K562 (cell line): Measurements from ENCODE around the gene CXCL12. TPM values are rescaled to one million over a fixed set of nuclear protein-coding genes. Genes with fewer than 3 reads are reported as not detected.

ENCODE experiments used
- ATAC-seq: fragments of 200-7000 bp; cut with Tn5 transposase; 3 replicates; pipeline ENCODE4 v1.9.1; 2020; ENCODE audit warnings: moderate library complexity
- BruUV-seq: library from RNA; stranded (reverse); fragments of 400-500 nt; replicated peaks from 2 replicates; lab custom pipeline; 2021; lab: Mats Ljungman, UMichigan
- CTCF ChIA-PET: fragments of 300-600 bp; formaldehyde crosslinking; extraction: SDS; loops from one replicate; lab custom pipeline; 2021; ENCODE audit warnings: low intra/inter-chr PET ratio; lab: Yijun Ruan, JAX
- POLR2A ChIA-PET: fragments of 300-600, 350-650 bp; sonication (Branson Sonifier 250); formaldehyde crosslinking; extraction: SDS; loops from one replicate; lab custom pipeline; 2021; ENCODE audit warnings: antibody characterized with exemption, inconsistent platforms; lab: Yijun Ruan, JAX
- DNase-seq, 4 experiments: peaks; one replicate each; pipeline versions ENCODE4 v3.0.0 to v3.0.0-alpha.2; 2011 to 2018; ENCODE audit warnings: low spot score in 3 of 4, mixed read lengths in 3 of 4; ENCODE audit errors: extremely low read depth in 1 of 4
- FAIRE-seq: peaks from 2 replicates; lab custom pipeline; 2011; peaks lifted over from hg19 to GRCh38; lab: Jason Lieb, UNC
- H2AFZ ChIP-seq: 2 replicates; pipeline ENCODE4 v1.6.0; 2011; ENCODE audit warnings: low read depth, low read length, control low read depth, inconsistent platforms
- H3K27ac ChIP-seq: fragments of 200-600 bp; 3 replicates; pipeline ENCODE4 v1.8.0; 2011; ENCODE audit warnings: low read depth, mild to moderate bottlenecking, control low read depth, inconsistent platforms, low read length, moderate library complexity, mixed read lengths; ENCODE audit errors: extremely low read depth
- H3K27me3 ChIP-seq, 2 experiments: fragments of 300-600 bp in 1 of 2; 2 replicates in 1 of 2; 3 replicates in 1 of 2; pipeline versions ENCODE4 v1.6.0 to v1.8.0; 2011; ENCODE audit warnings: inconsistent platforms in 2 of 2, low read length in 2 of 2, mild to moderate bottlenecking in 1 of 2, mixed read lengths in 1 of 2, moderate library complexity in 1 of 2; ENCODE audit not compliant: control insufficient read depth in 2 of 2, insufficient read depth in 2 of 2
- H3K36me3 ChIP-seq: fragments of 300-600 bp; 3 replicates; pipeline ENCODE4 v1.8.0; 2011; ENCODE audit warnings: mild to moderate bottlenecking, low read length, inconsistent platforms; ENCODE audit not compliant: control insufficient read depth, insufficient read depth
- H3K4me1 ChIP-seq, 2 experiments: fragments of 200-600 bp in 1 of 2; replicated peaks in 1 of 2; 2 replicates in 1 of 2; 3 replicates in 1 of 2; pipeline versions ENCODE4 v1.5.1 to v1.8.0; 2011; ENCODE audit warnings: inconsistent platforms in 2 of 2, low read length in 2 of 2, mild to moderate bottlenecking in 1 of 2, mixed read lengths in 1 of 2, moderate library complexity in 1 of 2; ENCODE audit not compliant: control insufficient read depth in 2 of 2, insufficient read depth in 2 of 2
- H3K4me2 ChIP-seq: 2 replicates; pipeline ENCODE4 v1.6.1; 2011; ENCODE audit warnings: low read length, control low read depth, inconsistent platforms, mixed read lengths; ENCODE audit not compliant: insufficient read depth
- H3K4me3 ChIP-seq: fragments of 200-600 bp; sonication (generic), shearing (Covaris generic); 2 replicates; pipeline ENCODE4 v1.5.1; 2016; ENCODE audit warnings: control low read depth, inconsistent platforms
- H3K79me2 ChIP-seq: fragments of 200-600 bp; 3 replicates; pipeline ENCODE4 v1.8.0; 2011; ENCODE audit warnings: low read length, inconsistent platforms; ENCODE audit not compliant: control insufficient read depth, insufficient read depth
- H3K9ac ChIP-seq, 2 experiments: 2 replicates each; pipeline versions ENCODE4 v1.6.0 to v1.6.1; 2011; ENCODE audit warnings: low read depth in 2 of 2, low read length in 2 of 2, control low read depth in 1 of 2, inconsistent platforms in 1 of 2, mild to moderate bottlenecking in 1 of 2, mixed read lengths in 1 of 2; ENCODE audit not compliant: insufficient read depth in 1 of 2
- H3K9me1 ChIP-seq: one replicate; pipeline ENCODE4 v1.6.0; 2011; ENCODE audit warnings: inconsistent platforms, mild to moderate bottlenecking, low read length, moderate library complexity; ENCODE audit not compliant: control insufficient read depth, insufficient read depth
- H3K9me3 ChIP-seq: replicated peaks from 2 replicates; pipeline ENCODE4 v1.5.1; 2011; ENCODE audit warnings: low read depth, low read length, inconsistent platforms; ENCODE audit not compliant: control insufficient read depth, insufficient read depth
- H4K20me1 ChIP-seq: replicated peaks from 2 replicates; pipeline ENCODE4 v1.6.1; 2011; ENCODE audit warnings: low read length, inconsistent platforms, mixed read lengths; ENCODE audit not compliant: control insufficient read depth, insufficient read depth
- BHLHE40 ChIP-seq: IDR thresholded peaks from 2 replicates; pipeline ENCODE4 v1.6.1; 2011; ENCODE audit warnings: low read length, improper control_type of control experiment
- CREBBP ChIP-seq: IDR thresholded peaks from one replicate; pipeline ENCODE4 v1.6.1; 2012; ENCODE audit warnings: low read depth, mild to moderate bottlenecking, control low read depth, inconsistent platforms, low read length
- CREM ChIP-seq: IDR thresholded peaks from 2 replicates; pipeline ENCODE4 v1.6.1; 2014; ENCODE audit warnings: antibody characterized with exemption, low read depth
- ERF ChIP-seq: fragments of 450-650 bp; formaldehyde crosslinking; IDR thresholded peaks from 2 replicates; pipeline ENCODE4 v1.4.0; 2020; ENCODE audit warnings: mild to moderate bottlenecking, mixed read lengths
- FOXJ2 ChIP-seq: fragments of 200-800 bp; sonication (Bioruptor generic); IDR thresholded peaks from 2 replicates; pipeline ENCODE4 v1.6.1; 2016; ENCODE audit warnings: missing genetic modification characterization, missing compliant biosample characterization
- HNRNPK ChIP-seq: fragments of 200-400 bp; formaldehyde crosslinking; IDR thresholded peaks from one replicate; pipeline ENCODE4 v1.6.1; 2018; ENCODE audit warnings: mild to moderate bottlenecking, low read depth, low read length; ENCODE audit not compliant: poor library complexity, severe bottlenecking
- ID3 ChIP-seq, 2 experiments: fragments of 250-450 bp in 1 of 2; fragments of 450-650 bp in 1 of 2; sonication (Bioruptor Pico) in 1 of 2; IDR thresholded peaks; 2 replicates each; pipeline versions ENCODE4 v1.6.1 to v1.8.0; 2016 to 2021; ENCODE audit warnings: mild to moderate bottlenecking in 2 of 2, moderate library complexity in 2 of 2, missing compliant biosample characterization in 1 of 2, missing genetic modification characterization in 1 of 2
- JUNB ChIP-seq: fragments of 450-650 bp; formaldehyde crosslinking; conservative IDR thresholded peaks from 2 replicates; pipeline ENCODE4 v1.4.0; 2020; ENCODE audit warnings: mild to moderate bottlenecking
- NFYB ChIP-seq: IDR thresholded peaks from 2 replicates; pipeline ENCODE4 v1.6.1; 2011; ENCODE audit warnings: mild to moderate bottlenecking, moderate library complexity; ENCODE audit not compliant: insufficient read length; ENCODE audit errors: extremely low read depth
- SNIP1 ChIP-seq: fragments of 450-650 bp; IDR thresholded peaks from 2 replicates; pipeline ENCODE4 v1.7.1; 2017; ENCODE audit warnings: low read depth, mild to moderate bottlenecking
- SNRNP70 ChIP-seq: fragments of 200-400 bp; formaldehyde crosslinking; optimal IDR thresholded peaks from 2 replicates; pipeline ENCODE3; 2017; ENCODE audit warnings: low read depth, low read length
- TFAP4 ChIP-seq: sonication (generic); formaldehyde crosslinking; IDR thresholded peaks from 2 replicates; pipeline ENCODE4 v1.8.0; 2022; ENCODE audit warnings: missing genetic modification reagents, mild to moderate bottlenecking, moderate library complexity, borderline replicate concordance
- THAP7 ChIP-seq: fragments of 250-450 bp; sonication (Bioruptor Pico); IDR thresholded peaks from 2 replicates; pipeline ENCODE4 v1.5.0; 2021
- ZFP36 ChIP-seq: fragments of 150-350 bp; IDR thresholded peaks from 2 replicates; pipeline ENCODE4 v1.6.1; 2018; ENCODE audit warnings: low read length, low read depth; ENCODE audit not compliant: partially characterized antibody
- ZNF121 ChIP-seq: sonication (generic); formaldehyde crosslinking; conservative IDR thresholded peaks from 2 replicates; pipeline ENCODE4 v1.8.0; 2022; ENCODE audit warnings: missing genetic modification reagents
- ZNF444 ChIP-seq: fragments of 250-450 bp; sonication (Bioruptor Pico); IDR thresholded peaks from 2 replicates; pipeline ENCODE4 v1.4.0; 2020; ENCODE audit warnings: mild to moderate bottlenecking, moderate library complexity
- WGBS: fragments of 100-300 bp; shearing (Covaris generic); methylation state at CpG from one replicate; pipeline ENCODE4 v1.1.6; 2016; ENCODE audit warnings: low coverage, mixed read lengths; ENCODE audit not compliant: insufficient coverage; ENCODE audit errors: missing lambda C conversion rate; 5-methylcytosine and 5-hydroxymethylcytosine counted together
- in situ Hi-C: fragments of 300-500 bp; cut with MboI; formaldehyde crosslinking; loops from 4 replicates; pipeline ENCODE4 v1.15.0; 2018; ENCODE audit warnings: inconsistent platforms, mixed read lengths
- intact Hi-C: fragments of 100-400 bp; cut with micrococcal nuclease; formaldehyde crosslinking; loops from 2 replicates; pipeline ENCODE4 v1.14.2; 2022
- polyA plus RNA-seq, 8 experiments: library from polyadenylated mRNA; depleted of rRNA in 4 of 8; stranded (reverse) in 5 of 8; unstranded in 3 of 8; fragments of >200 nt; fragmentation: Nextera tagmentation in 2 of 8; fragmentation: Illumina TruSeq in 1 of 8; extraction: Ambion mirVana in 2 of 8; extraction: Trizol in 1 of 8; gene quantifications; 2 replicates each; pipeline versions ENCODE4 v1.2.1 to v1.2.3, GENCODE V29; 2011 to 2014; ENCODE audit warnings: inconsistent platforms in 1 of 8, missing spikeins in 1 of 8
- total RNA-seq, 7 experiments: library from RNA; depleted of rRNA in 6 of 7; stranded (reverse); fragments of >200 nt in 6 of 7; fragmentation: Illumina TruSeq in 2 of 7; extraction: Trizol in 2 of 7; gene quantifications; 2 replicates each; pipeline versions ENCODE4 v1.2.1 to v1.2.3, GENCODE V29; 2011 to 2021; ENCODE audit warnings: low replicate concordance in 1 of 7

The CXCL12 gene
- total and polyA plus RNA-seq, 9 of the 15 experiments (the other 6 are each of a cell fraction or from before 2014, with no cell fraction given) = 0.18 TPM; not detected in 8

GRCh38 chr10:44343843-44344242 is 41.1 kb downstream of the CXCL12 start:
- H3K9me3 ChIP-seq = no peaks in the 10 kb centered on the region
- WGBS = 0% methylated on average over 3 of the region's 3 CpGs
- H3K4me3 ChIP-seq = no peak overlapping the region
- H3K27ac ChIP-seq = no peak overlapping the region
- TF ChIP-seq HNRNPK (no peak), FOXJ2 (no peak), SNRNP70 (no peak), ERF (CRISPR knock-in tag) (no peak), ZNF444 (CRISPR knock-in tag) (no peak), NFYB (no peak)
- in situ Hi-C loops (no loop called here), intact Hi-C loops (no loop called here)
- CTCF ChIA-PET = no interaction called here
- no peaks in the 10 kb centered on the region for H4K20me1 ChIP-seq
- H3K9me1 ChIP-seq = no peaks in the 10 kb centered on the region
- H3K79me2 ChIP-seq = no peaks in the 10 kb centered on the region
- H3K27me3 ChIP-seq = peaks cover 9 to 42% of the 10 kb centered on the region in 2 experiments; a peak in 4 of 5 replicates
- no peaks in the 10 kb centered on the region for H3K4me1 ChIP-seq
- no peak overlapping the region for H2AFZ ChIP-seq
- no peak for DNase-seq
- POLR2A ChIA-PET = interaction anchor here (1.0 kb wide), 1 partner anchor 10 kb away, joined by 3 read pairs; no protein-coding TSS in a partner anchor
- no peaks in the 10 kb centered on the region for H3K36me3 ChIP-seq
- no peak for FAIRE-seq
- no peak overlapping the region for H3K9ac ChIP-seq
- no TSS peak for BruUV-seq
- no peak overlapping the region for H3K4me2 ChIP-seq
- no peak for ATAC-seq

GRCh38 chr10:44341886-44342285 is 43.0 kb downstream of the CXCL12 start:
- CTCF ChIA-PET = no interaction called here
- Histone ChIP-seq H3K4me2 (no peak overlapping the region), H3K9me3 (no peaks in the 10 kb centered on the region), H3K9ac (no peak overlapping the region), H3K79me2 (no peaks in the 10 kb centered on the region), H3K9me1 (no peaks in the 10 kb centered on the region), H3K36me3 (no peaks in the 10 kb centered on the region), H3K27ac (no peak overlapping the region), H3K4me1 (no peaks in the 10 kb centered on the region), H3K27me3 (peaks cover 9 to 34% of the 10 kb centered on the region in 2 experiments; a peak in 4 of 5 replicates), H3K4me3 (no peak overlapping the region), H4K20me1 (no peaks in the 10 kb centered on the region), H2AFZ (no peak overlapping the region)
- POLR2A ChIA-PET = no interaction called here
- intact Hi-C loops (no loop called here), in situ Hi-C loops (no loop called here)
- WGBS = 0% methylated on average over 3 of the region's 3 CpGs
- FAIRE-seq = no peak
- BruUV-seq = no TSS peak
- no peak for ATAC-seq
- no peak for DNase-seq
- TF ChIP-seq SNIP1 = no peak
- TF ChIP-seq TFAP4 = no peak
- no peak for TF ChIP-seq ZFP36
- TF ChIP-seq CREM = no peak
- no peak for TF ChIP-seq CREBBP
- no peak for TF ChIP-seq THAP7 (CRISPR knock-in tag)
- TF ChIP-seq BHLHE40 = no peak
- TF ChIP-seq ZNF121 (CRISPR knock-in tag) = no peak
- TF ChIP-seq JUNB (CRISPR knock-in tag) = no peak
- no peak for TF ChIP-seq ID3 (CRISPR knock-in tag; IDR thresholded peaks at IDR 0.05)
- no peak for TF ChIP-seq ID3 (tag; IDR thresholded peaks at IDR 0.05)
